ENCODE data around the gene ATE1. TPM values are rescaled to one million over a fixed set of nuclear protein-coding genes. Genes with fewer than 3 reads are reported as not detected.

ATE1 gene
- total RNA-seq, 4 donors from 2014 or later, result 20.8 to 29.5 (median 24.9) TPM

- DNase-seq (ENCODE audit: low spot score), result no peak
- TF ChIP-seq CTCF (IDR thresholded peaks at IDR 0.05), result no peak
- no peak for ATAC-seq (ENCODE audit: low FRiP score)
These were observed 13.2 kb downstream of the ATE1 start for GRCh38 chr10:121914661-121915060.

GRCh38 chr10:121911421-121911697 lies 16.5 kb downstream of the ATE1 start:
- TF ChIP-seq CTCF (IDR thresholded peaks at IDR 0.05), result no peak
- DNase-seq (ENCODE audit: low spot score), result no peak
- no peak for ATAC-seq (ENCODE audit: low FRiP score)

GRCh38 chr10:121910673-121911420 lies 17.0 kb downstream of the ATE1 start:
- no peak for TF ChIP-seq CTCF (IDR thresholded peaks at IDR 0.05)
- ATAC-seq (ENCODE audit: low FRiP score) (no peak), DNase-seq (ENCODE audit: low spot score) (no peak)

GRCh38 chr10:121904888-121905287 lies 22.9 kb downstream of the ATE1 start:
- ATAC-seq (ENCODE audit: low FRiP score) (no peak), DNase-seq (ENCODE audit: low spot score) (no peak)
- TF ChIP-seq CTCF (IDR thresholded peaks at IDR 0.05), result no peak

- DNase-seq (ENCODE audit: low spot score), result no peak
- TF ChIP-seq CTCF (IDR thresholded peaks at IDR 0.05), result no peak
- ATAC-seq (ENCODE audit: low FRiP score), result peak; percentile 70
These were observed 27.2 kb downstream of the ATE1 start for GRCh38 chr10:121900443-121901174.

GRCh38 chr10:121899727-121900126 lies 28.1 kb downstream of the ATE1 start:
- no peak for DNase-seq (ENCODE audit: low spot score)
- no peak for ATAC-seq (ENCODE audit: low FRiP score)
- TF ChIP-seq CTCF (IDR thresholded peaks at IDR 0.05), result no peak

GRCh38 chr10:121891103-121891502 lies 36.7 kb downstream of the ATE1 start:
- no peak for TF ChIP-seq CTCF (IDR thresholded peaks at IDR 0.05)
- DNase-seq (ENCODE audit: low spot score) (no peak), ATAC-seq (ENCODE audit: low FRiP score) (no peak)
